HG03342 (cell line): ENCODE measurements around the gene COX6B2.

ENCODE experiments used
- ATAC-seq: cut with Tn5 transposase; IDR thresholded peaks from one replicate; pipeline ENCODE4 v1.9.1; 2021; ENCODE audit warnings: mild to moderate bottlenecking, moderate library complexity; ENCODE audit not compliant: unreplicated experiment

The COX6B2 gene

GRCh38 chr19:55383279-55384130, 29.0 kb upstream of the COX6B2 start:
- ATAC-seq, result no peak

GRCh38 chr19:55382522-55383054, 28.1 kb upstream of the COX6B2 start:
- ATAC-seq, result no peak

- no peak for ATAC-seq
Observed at GRCh38 chr19:55382013-55382412, 27.5 kb upstream of the COX6B2 start.

- ATAC-seq, result no peak
Observed at GRCh38 chr19:55379174-55379573, 24.7 kb upstream of the COX6B2 start.

- no peak for ATAC-seq
Observed at GRCh38 chr19:55377356-55378131, 23.0 kb upstream of the COX6B2 start.

GRCh38 chr19:55376241-55376933, 21.9 kb upstream of the COX6B2 start, which contains the start of gene TMEM190:
TMEM190 (plus strand) TSS chr19:55376826; CDS start chr19:55376854, 28 bp downstream.
- ATAC-seq, result no peak

- ATAC-seq, result no peak
Observed at GRCh38 chr19:55373993-55374757, 19.7 kb upstream of the COX6B2 start.

- no peak for ATAC-seq
Observed at GRCh38 chr19:55373306-55373992, 18.9 kb upstream of the COX6B2 start.

- ATAC-seq, result no peak
Observed at GRCh38 chr19:55372316-55373081, 18.0 kb upstream of the COX6B2 start.

- no peak for ATAC-seq
Observed at GRCh38 chr19:55370305-55370988, 15.9 kb upstream of the COX6B2 start, which contains the start of gene IL11. IL11 (minus strand) TSS chr19:55370463; CDS start chr19:55370310, 153 bp downstream.

- no peak for ATAC-seq
Observed at GRCh38 chr19:55369653-55370304, 15.3 kb upstream of the COX6B2 start.

GRCh38 chr19:55368701-55369563, 14.4 kb upstream of the COX6B2 start:
- no peak for ATAC-seq

- ATAC-seq, result no peak
Observed at GRCh38 chr19:55368106-55368505, 13.6 kb upstream of the COX6B2 start.

- no peak for ATAC-seq
Observed at GRCh38 chr19:55366790-55367189, 12.3 kb upstream of the COX6B2 start.

- no peak for ATAC-seq
Observed at GRCh38 chr19:55365964-55366363, 11.4 kb upstream of the COX6B2 start.

- no peak for ATAC-seq
Observed at GRCh38 chr19:55365245-55365644, 10.7 kb upstream of the COX6B2 start.
